HepG2 (cell line): Measurements from ENCODE around the gene ADARB1. TPM values are rescaled to one million over a fixed set of nuclear protein-coding genes. Genes with fewer than 3 reads are reported as not detected.

Experiments
- ATAC-seq: fragments of 200-7000 bp; cut with Tn5 transposase; 3 replicates; pipeline ENCODE4 v1.9.1; 2020; ENCODE audit warnings: mild to moderate bottlenecking, moderate library complexity
- BruUV-seq: library from RNA; stranded (reverse); fragments of 400-500 nt; replicated peaks from 2 replicates; lab custom pipeline; 2021; lab: Mats Ljungman, UMichigan
- CTCF ChIA-PET: fragments of 300-600 bp; formaldehyde crosslinking; extraction: SDS; loops from one replicate; lab custom pipeline; 2021; ENCODE audit warnings: low total read pairs, inconsistent platforms, low intra/inter-chr PET ratio; lab: Yijun Ruan, JAX
- POLR2A ChIA-PET: fragments of 350-600 bp; sonication (Branson Sonifier 250); formaldehyde crosslinking; loops from one replicate; lab custom pipeline; 2020; ENCODE audit warnings: antibody characterized with exemption, inconsistent platforms; lab: Yijun Ruan, JAX
- DNase-seq: peaks from one replicate; pipeline ENCODE4 v3.0.0-alpha.2; 2015; ENCODE audit warnings: low spot score
- FAIRE-seq: peaks from 3 replicates; lab custom pipeline; 2011; peaks lifted over from hg19 to GRCh38; lab: Jason Lieb, UNC
- H2AFZ ChIP-seq: one replicate; pipeline ENCODE4 v1.6.1; 2011; ENCODE audit warnings: low read length, inconsistent platforms
- H3K27ac ChIP-seq: fragments of 300-600 bp; 3 replicates; pipeline ENCODE4 v1.8.0; 2011; ENCODE audit warnings: mixed run types, mild to moderate bottlenecking, mixed read lengths, low read length, inconsistent platforms; ENCODE audit not compliant: insufficient read depth; ENCODE audit errors: extremely low read length
- H3K27me3 ChIP-seq, 2 experiments: fragments of 200-600 bp in 1 of 2; 2 replicates in 1 of 2; 3 replicates in 1 of 2; pipeline versions ENCODE4 v1.6.0 to v1.8.0; 2011; ENCODE audit warnings: low read length in 2 of 2, mild to moderate bottlenecking in 2 of 2, moderate library complexity in 2 of 2, inconsistent platforms in 1 of 2; ENCODE audit not compliant: insufficient read depth in 2 of 2, control insufficient read depth in 1 of 2
- H3K36me3 ChIP-seq, 2 experiments: fragments of 200-600 bp in 1 of 2; replicated peaks in 1 of 2; 2 replicates in 1 of 2; 3 replicates in 1 of 2; pipeline versions ENCODE4 v1.5.1 to v1.8.0; 2011; ENCODE audit warnings: low read length in 2 of 2, inconsistent platforms in 1 of 2; ENCODE audit not compliant: insufficient read depth in 2 of 2, control insufficient read depth in 1 of 2
- H3K4me1 ChIP-seq: 2 replicates; pipeline ENCODE4 v1.5.1; 2012; ENCODE audit warnings: low read length, inconsistent platforms; ENCODE audit not compliant: insufficient read depth
- H3K4me2 ChIP-seq: 2 replicates; pipeline ENCODE4 v1.6.0; 2011; ENCODE audit warnings: low read depth, low read length, inconsistent platforms
- H3K4me3 ChIP-seq, 3 experiments: fragments of 200-600 bp in 1 of 3; sonication (generic), shearing (Covaris generic) in 1 of 3; replicated peaks in 1 of 3; 2 replicates each; pipeline ENCODE4 v1.5.1; 2011 to 2016; ENCODE audit warnings: low read length in 3 of 3, inconsistent platforms in 2 of 3, low read depth in 2 of 3, mild to moderate bottlenecking in 2 of 3, control low read depth in 1 of 3, mixed read lengths in 1 of 3; ENCODE audit not compliant: insufficient read depth in 1 of 3
- H3K79me2 ChIP-seq: one replicate; pipeline ENCODE4 v1.6.1; 2011; ENCODE audit warnings: low read length, inconsistent platforms; ENCODE audit not compliant: insufficient read depth
- H3K9ac ChIP-seq: 2 replicates; pipeline ENCODE4 v1.6.0; 2011; ENCODE audit warnings: mild to moderate bottlenecking, low read depth, low read length, inconsistent platforms; ENCODE audit not compliant: insufficient read depth
- H3K9me3 ChIP-seq: 2 replicates; pipeline ENCODE4 v1.5.1; 2012; ENCODE audit warnings: mild to moderate bottlenecking, low read length
- H4K20me1 ChIP-seq: 2 replicates; pipeline ENCODE4 v1.6.0; 2011; ENCODE audit warnings: inconsistent platforms, mild to moderate bottlenecking, low read length, moderate library complexity; ENCODE audit not compliant: insufficient read depth
- KLF11 ChIP-seq: IDR thresholded peaks from 2 replicates; pipeline ENCODE4 v1.6.1; 2016; ENCODE audit warnings: missing compliant biosample characterization
- MED1 ChIP-seq: sonication (generic); formaldehyde crosslinking; IDR thresholded peaks from 2 replicates; pipeline ENCODE4 v1.4.0; 2020; ENCODE audit warnings: missing genetic modification reagents
- SOX13 ChIP-seq, 3 experiments: fragments of 450-650 bp in 1 of 3; sonication (generic) in 1 of 3; formaldehyde crosslinking in 1 of 3; IDR thresholded peaks in 2 of 3; conservative IDR thresholded peaks in 1 of 3; 2 replicates each; pipeline versions ENCODE4 v1.5.0 to v1.6.1; 2016 to 2020; ENCODE audit warnings: antibody characterized with exemption in 1 of 3, mild to moderate bottlenecking in 1 of 3, missing compliant biosample characterization in 1 of 3, missing genetic modification reagents in 1 of 3, moderate library complexity in 1 of 3
- WGBS: methylation state at CpG from one replicate; pipeline ENCODE4 v1.1.6; 2017; ENCODE audit warnings: low lambda C conversion rate; 5-methylcytosine and 5-hydroxymethylcytosine counted together
- in situ Hi-C: cut with HindIII; loops from 2 replicates; pipeline ENCODE4 v1.10.0; 2017; ENCODE audit warnings: low pct_unique_long_range_greater_than_20kb; ENCODE audit not compliant: extremely low pct_ligation_motif_present
- intact Hi-C: fragments of 100-400 bp; cut with micrococcal nuclease; formaldehyde crosslinking; loops from one replicate; pipeline ENCODE4 v1.10.0; 2022; ENCODE audit not compliant: unreplicated experiment
- polyA plus RNA-seq, 8 experiments: library from polyadenylated mRNA; depleted of rRNA in 3 of 8; stranded (reverse) in 7 of 8; unstranded in 1 of 8; fragments of >200 nt; fragmentation: Illumina TruSeq in 4 of 8; extraction: Trizol in 4 of 8; gene quantifications; 2 replicates each; pipeline versions ENCODE4 v1.2.1 to v1.2.3, GENCODE V29; 2011 to 2016; ENCODE audit warnings: low read depth in 4 of 8, missing spikeins in 1 of 8, mixed read lengths in 1 of 8; ENCODE audit not compliant: insufficient read depth in 1 of 8
- total RNA-seq, 5 experiments: library from RNA; depleted of rRNA; stranded (reverse); fragments of >200 nt; fragmentation: Illumina TruSeq; extraction: Trizol; gene quantifications; 2 replicates each; pipeline ENCODE4 v1.2.3, GENCODE V29; 2016; ENCODE audit warnings: low read depth in 1 of 5

Gene ADARB1
- total and polyA plus RNA-seq, 2 of the 13 experiments (the other 11 are each of a cell fraction or from before 2014, with no cell fraction given) = 6.6 to 10.0 TPM

DNA sequence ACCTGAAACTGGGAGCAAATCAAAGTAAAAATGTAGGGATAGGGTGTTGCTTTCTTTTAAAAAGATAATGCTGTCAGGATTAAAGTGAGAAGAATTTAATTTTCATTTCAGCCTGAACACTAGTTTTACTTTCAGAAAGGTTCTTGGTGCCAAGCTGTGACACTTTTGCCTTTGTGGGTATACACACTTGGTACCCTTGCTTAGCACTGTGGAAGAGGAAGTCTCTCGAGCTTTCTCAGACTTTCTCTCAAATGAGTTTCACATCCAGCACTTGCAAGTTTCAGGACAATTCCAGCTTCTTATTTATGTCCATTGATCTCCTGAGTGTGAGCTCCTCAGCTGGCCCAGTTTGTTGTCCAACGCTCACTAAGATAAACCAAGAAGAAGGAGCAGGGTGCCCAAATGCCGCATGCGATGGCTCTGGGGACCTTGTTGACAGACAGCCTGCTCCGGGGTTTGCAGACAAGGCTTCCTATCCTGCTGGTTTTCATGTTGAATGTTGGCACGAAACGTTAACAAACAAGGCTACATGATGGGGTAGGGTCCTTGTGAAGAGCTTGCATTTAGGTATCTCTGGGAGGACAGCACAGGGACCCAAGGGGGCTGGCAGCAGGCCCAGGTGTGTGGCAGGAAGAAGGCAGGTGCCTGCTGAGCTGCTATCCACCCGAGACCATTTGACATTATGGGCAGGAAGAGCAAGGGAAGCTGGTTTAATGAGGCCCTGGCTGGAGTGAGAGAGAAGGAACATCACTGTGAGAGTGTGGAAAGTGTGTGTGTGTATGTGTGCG lies 133.7 kb downstream of the ADARB1 start:
- in situ Hi-C loops = no loop called here
- POLR2A ChIA-PET = no interaction called here
- FAIRE-seq = no peak

DNA sequence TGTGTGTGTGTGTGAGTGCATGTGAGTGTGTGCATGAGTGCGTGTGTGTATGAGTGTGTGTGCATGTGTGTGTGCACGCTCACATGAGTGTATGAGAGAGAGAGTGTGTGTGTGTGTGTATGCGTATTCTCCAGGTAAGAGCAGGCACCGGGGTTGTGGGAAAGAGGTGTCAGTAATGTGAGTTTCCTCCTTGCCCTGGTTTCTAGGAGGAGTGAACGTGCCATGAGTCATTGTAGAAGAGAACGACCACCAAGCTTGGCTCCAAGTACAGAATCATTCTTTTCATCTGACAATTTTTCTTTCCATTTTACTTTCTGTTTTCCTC lies 134.2 kb downstream of the ADARB1 start:
- no peak overlapping the region for H3K27ac ChIP-seq
- no peaks in the 10 kb centered on the region for H3K27me3 ChIP-seq
- DNase-seq = no peak
- WGBS = 92% methylated on average over 6 of the region's 6 CpGs
- ChIA-PET POLR2A (no interaction called here), CTCF (no interaction called here)
- TF ChIP-seq SOX13 (IDR thresholded peaks at IDR 0.05) (no peak), SOX13 (CRISPR knock-in tag; conservative IDR thresholded peaks at IDR 0.05 in 1 of 2, IDR thresholded peaks at IDR 0.05 in 1 of 2) (no peak)
- ATAC-seq = no peak
- in situ Hi-C loops = no loop called here
- H2AFZ ChIP-seq = no peak overlapping the region
- no peak for FAIRE-seq
- intact Hi-C loops = no loop called here
- H3K9ac ChIP-seq = no peak overlapping the region
- no TSS peak for BruUV-seq
- H3K4me2 ChIP-seq = no peak overlapping the region
- no peaks in the 10 kb centered on the region for H3K4me1 ChIP-seq
- H3K79me2 ChIP-seq = no peaks in the 10 kb centered on the region
- no peaks in the 10 kb centered on the region for H4K20me1 ChIP-seq
- H3K4me3 ChIP-seq = no peak overlapping the region
- peaks cover 3 to 7% of the 10 kb centered on the region in 2 experiments; a peak in 3 of 5 replicates for H3K36me3 ChIP-seq
- H3K9me3 ChIP-seq = no peaks in the 10 kb centered on the region

More for the DNA sequence above, 133.7 kb downstream of the ADARB1 start:
- Histone ChIP-seq H3K27ac (no peak overlapping the region), H3K36me3 (peaks cover 3 to 7% of the 10 kb centered on the region in 2 experiments; a peak in 3 of 5 replicates), H3K9me3 (no peaks in the 10 kb centered on the region), H2AFZ (no peak overlapping the region), H3K9ac (no peak overlapping the region), H3K79me2 (no peaks in the 10 kb centered on the region), H4K20me1 (no peaks in the 10 kb centered on the region), H3K4me1 (no peaks in the 10 kb centered on the region), H3K4me3 (no peak overlapping the region), H3K27me3 (no peaks in the 10 kb centered on the region), H3K4me2 (no peak overlapping the region)
- DNase-seq (no peak), ATAC-seq (no peak)
- no peak for TF ChIP-seq MED1 (CRISPR knock-in tag)
- TF ChIP-seq KLF11 (CRISPR knock-in tag) = no peak
- intact Hi-C loops = no loop called here
- 92% methylated on average over 9 of the region's 9 CpGs for WGBS
- BruUV-seq = no TSS peak
- CTCF ChIA-PET = no interaction called here
